Embryonic facial prominence (tissue), 1 donor: Measurements from ENCODE around the gene CAPS.

ENCODE experiments used
- DNase-seq: peaks from one replicate; pipeline ENCODE4 v3.0.0-alpha.2; 2016; ENCODE audit errors: extremely low spot score

Gene CAPS

GRCh38 chr19:5933391-5934068, 19.5 kb downstream of the CAPS start:
- DNase-seq: no peak

- no peak for DNase-seq
Measured at GRCh38 chr19:5934069-5934401, 20.0 kb downstream of the CAPS start.

DNA sequence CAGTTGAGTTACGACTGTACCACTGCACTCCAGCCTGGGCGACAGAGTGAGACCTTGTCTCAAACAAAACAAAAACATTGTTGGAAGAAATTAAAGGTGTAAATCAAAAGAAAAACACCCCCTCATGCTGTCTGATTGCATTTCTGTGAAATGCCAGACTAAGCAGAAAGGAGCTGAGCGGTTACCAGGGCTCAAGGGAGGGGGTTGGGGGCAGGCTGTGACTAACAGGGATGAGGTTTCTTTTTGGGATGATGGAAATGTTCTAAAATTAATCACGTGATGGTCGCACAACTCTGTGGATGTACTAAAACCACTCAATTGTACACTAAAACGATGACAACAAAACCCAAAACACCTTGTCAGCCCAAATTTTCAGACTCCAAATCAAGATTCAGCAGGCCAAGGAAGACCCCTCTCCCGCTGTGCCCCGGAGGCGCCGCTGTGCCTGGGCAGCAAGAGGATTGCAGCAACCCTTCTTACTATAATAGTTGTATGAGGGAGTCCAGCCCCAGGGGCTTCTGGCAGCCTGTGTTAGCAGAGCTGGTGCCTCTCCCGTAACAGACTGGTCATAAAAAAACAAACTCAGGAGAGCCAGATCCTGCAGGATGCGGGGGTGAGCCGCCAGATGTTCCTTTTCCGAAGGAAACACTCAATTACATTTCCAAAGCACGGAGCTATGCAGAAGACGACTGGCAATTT, 20.9 kb downstream of the CAPS start:
- DNase-seq: peak; percentile 18

- DNase-seq: no peak
Measured at GRCh38 chr19:5935473-5936291, 21.6 kb downstream of the CAPS start.

DNA sequence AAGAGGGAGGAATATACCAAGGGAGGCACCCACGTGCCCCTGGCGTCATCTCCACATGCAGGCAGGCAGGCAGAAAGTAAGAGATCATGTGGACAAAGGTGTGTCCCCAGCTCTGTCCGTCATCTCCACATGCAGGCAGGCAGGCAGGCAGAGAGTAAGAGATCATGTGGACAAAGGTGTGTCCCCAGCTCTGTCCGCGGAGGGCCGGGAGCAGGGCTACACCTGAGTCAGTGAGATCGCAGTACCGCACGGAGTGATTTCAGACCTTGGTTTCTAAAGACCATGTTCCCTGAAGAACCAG, 22.2 kb downstream of the CAPS start:
- no peak for DNase-seq

DNA sequence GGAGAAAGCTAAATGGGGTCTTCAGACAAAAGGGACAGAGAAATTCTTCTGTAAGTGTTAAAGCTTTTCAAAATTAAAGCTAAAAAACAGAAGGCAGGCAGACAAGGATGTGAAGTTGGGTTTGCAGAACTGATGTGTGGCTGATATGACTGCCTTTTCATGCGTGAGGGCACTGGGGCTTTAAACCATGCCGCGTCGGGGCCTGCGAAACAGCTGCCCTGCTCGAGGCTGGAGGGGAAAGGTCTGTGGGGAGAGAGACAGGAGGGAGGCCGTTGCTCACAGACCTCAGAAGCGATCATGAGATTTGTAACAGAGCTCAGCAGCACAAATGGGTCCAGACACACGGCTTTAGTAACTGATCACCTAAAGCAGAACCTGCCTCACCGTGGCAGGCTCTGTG, 23.5 kb downstream of the CAPS start:
- no peak for DNase-seq

DNA sequence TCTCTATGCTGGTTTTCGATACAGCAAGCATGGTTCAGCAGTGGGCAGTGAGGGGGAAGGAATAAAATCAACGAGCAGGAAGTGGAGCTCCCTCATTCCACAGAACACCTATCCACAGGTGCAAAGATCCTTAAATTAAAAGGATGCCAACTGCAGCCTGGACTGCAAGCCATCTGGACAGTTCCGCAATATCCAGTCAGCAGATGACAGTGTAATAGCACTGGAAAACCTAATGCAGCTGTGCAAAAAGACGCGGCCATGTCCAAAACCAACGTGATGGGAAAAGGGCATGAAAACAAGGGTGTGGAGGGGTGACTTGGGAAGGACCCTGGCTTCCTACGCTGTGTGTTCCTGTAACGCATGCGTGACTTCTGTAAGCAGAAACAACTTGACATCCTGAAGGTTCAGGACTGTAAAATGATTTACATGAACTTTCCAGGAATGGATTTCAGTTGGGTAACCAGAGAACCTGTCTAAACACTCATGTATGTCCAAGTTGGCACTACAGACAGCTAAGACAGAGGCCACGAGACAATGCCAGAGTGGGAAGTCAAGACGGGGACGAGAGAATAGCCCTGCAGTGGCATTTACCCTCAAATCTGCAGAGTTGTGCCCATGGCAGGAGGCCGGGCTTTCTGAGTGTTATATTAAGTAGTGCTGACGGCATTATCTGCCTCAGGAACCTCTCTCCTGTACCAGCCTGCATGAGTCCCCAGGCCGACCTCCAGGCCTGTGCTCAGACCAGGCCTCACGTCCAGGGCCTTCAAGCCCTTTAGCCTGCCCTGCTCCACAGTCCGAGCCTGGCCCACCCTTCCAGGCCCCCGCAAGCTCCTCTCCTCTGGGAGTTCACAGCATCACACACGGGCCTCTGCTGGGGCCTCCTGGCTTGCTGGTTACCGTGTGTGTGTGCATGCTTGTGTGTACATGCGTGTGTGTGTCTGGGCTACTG, 26.5 kb downstream of the CAPS start:
- no peak for DNase-seq

- no peak for DNase-seq
Measured at GRCh38 chr19:5941673-5942072, 27.6 kb downstream of the CAPS start.

- no peak for DNase-seq
Measured at GRCh38 chr19:5943045-5943444, 29.0 kb downstream of the CAPS start.

DNA sequence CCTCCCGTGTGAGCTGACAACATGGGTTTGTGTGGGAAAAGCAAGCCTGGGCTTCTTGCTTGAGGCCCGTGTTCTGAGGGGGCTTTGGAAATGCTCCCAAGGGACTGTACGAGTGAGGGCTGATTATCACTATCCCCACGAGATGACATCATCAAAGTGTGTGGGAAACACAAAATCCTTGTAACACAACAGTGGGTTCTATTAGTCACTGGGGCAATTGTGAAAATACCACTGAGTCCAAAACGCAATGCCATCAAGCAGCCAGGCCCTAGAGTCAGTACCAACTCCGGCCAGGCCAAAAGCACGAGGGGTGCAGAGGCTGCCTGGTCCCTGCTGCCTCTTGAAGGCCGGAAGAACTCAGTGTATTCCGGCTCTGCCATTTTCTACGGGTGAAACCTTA, 29.6 kb downstream of the CAPS start:
- no peak for DNase-seq

DNA sequence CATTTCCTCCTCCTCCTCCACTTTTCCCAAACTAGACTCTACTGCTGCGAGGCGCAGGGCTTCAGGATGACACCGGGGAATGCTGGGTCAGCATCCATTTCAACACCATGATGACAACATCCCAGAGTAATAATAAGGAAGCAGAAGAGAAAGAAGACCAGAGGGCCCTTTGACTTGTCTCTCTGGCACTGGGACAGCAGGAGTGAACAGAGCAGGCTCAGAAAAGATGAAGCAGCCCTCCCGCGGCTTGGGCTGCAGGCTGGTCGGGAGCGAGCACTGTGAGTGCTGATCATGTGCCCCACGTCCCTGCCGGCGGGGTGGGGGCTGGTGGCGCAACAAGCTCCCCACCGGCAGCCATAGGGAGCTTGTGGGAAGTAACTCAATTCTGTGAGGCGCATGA, 33.4 kb downstream of the CAPS start:
- DNase-seq: no peak

- no peak for DNase-seq
Measured at GRCh38 chr19:5948752-5949564, 34.9 kb downstream of the CAPS start.

- DNase-seq: no peak
Measured at GRCh38 chr19:5949792-5950305, 35.8 kb downstream of the CAPS start.

GRCh38 chr19:5950741-5951140, 36.7 kb downstream of the CAPS start:
- no peak for DNase-seq

DNA sequence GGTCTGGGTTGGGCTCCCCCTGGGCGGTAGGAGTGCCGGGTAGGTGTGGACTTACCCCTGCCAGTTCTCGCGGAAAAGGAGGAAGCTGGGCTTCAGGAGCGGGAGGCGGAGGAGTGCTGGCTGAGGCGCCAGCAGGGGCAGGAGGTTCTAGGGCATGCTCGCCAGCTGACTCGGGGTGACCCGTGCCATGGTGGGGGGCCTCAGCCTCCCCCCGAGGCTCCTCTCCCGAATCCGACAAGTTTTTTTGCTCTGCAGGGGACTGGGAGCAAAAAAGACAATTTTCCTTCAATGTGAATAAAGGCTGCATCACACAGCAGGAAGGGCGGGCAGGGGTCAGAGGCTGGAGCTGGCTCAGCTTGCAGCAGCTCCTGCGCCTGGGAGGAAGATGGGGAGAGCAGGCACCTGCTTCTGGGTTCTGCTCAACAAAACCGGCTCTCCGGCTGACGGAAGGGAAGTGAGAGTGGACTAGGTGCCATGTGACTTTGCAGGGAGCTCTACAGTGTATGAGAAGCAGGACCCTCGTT, 37.3 kb downstream of the CAPS start:
- no peak for DNase-seq

DNA sequence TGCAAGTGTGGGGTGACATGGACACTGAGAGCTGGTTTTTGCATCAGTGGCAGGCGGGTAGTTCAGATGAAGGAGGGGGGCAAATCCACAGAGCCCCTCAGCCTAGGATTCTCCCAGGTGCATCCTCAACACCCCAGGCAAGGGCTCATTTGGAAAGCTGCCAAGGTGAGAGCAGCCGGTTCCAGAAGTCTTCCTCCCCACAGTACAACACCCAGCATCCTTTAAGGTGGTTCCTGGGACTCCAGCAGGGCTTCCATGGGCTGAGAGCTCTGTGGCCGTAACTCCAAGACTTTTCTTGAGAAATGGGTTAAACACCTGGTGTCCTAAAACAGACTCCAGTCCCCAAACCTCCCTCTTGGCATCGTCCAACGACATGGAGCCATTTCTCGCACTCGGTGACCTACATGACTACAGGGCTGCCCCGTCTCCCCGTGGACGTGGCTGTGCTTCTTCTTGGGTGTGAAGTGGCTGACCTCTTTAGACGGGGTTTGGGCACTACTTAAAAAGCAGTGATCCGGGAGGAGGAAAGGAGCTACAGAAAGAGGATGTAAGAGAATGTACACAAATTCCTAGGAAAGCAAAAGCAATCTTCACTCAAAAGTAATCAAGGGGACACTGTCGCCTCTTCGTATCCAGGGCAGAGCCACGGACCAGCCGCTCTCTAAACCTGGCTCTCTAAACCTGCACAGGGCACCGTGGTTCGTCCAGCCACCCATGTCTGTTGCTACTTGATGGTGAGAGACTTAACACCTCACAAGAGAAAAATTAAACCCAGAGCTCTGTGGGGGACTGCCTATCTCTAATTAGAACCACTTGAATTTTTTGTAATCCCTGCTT, 38.4 kb downstream of the CAPS start:
- no peak for DNase-seq

- DNase-seq: no peak
Measured at GRCh38 chr19:5953030-5953589, 39.1 kb downstream of the CAPS start.

DNA sequence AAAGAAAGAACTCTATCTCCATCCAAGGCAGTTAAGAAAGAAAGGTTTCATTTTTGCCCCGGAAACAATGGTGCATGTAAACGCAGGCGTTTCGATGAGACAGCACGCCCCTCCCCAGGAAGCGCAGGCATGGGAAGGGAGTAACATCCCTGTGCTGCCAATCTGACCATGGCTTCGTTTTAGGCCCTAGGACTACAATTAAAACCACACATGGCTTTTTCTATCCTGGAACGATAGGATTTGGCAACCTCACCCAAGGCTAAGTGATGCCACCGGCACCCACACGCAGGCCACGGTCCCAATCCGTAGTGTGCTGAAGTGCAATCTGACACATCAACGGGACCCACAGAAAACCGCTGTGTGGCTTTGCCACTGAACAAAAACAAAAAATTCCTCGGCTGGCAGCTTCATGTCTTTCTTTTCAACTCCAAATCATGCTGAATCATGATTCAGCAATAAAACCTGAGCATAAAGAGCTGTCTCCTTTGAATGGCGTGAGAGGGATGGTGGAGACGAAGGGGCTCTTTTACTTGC, 39.7 kb downstream of the CAPS start:
- DNase-seq: no peak

- no peak for DNase-seq
Measured at GRCh38 chr19:5954293-5954692, 40.2 kb downstream of the CAPS start.
